ENCODE results near the gene DNAAF9. TPM values are rescaled to one million over a fixed set of nuclear protein-coding genes. Genes with fewer than 3 reads are reported as not detected.

Gene DNAAF9
- total and polyA plus RNA-seq, 2 donors (not counting 1 experiment from before 2014, with no cell fraction given), result 2.6 to 7.7 TPM

DNA sequence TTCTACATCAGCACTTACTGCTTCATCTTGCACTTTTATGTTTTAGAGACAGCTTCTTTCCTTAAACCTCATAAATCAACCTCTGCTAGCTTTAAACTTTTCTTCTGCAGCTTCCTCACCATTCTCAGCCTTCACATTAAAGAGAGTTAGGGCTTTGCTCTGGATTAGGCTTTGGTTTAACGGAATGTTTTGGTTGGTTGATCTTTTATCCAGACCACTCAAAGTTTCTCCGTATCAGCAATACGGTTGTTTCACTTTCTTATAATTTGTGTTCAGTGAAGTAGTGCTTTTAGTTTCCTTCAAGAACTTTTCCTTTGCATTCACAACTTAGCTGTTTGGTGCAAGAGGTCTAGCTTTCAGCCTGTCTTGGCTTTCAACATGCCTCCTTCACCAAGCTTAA is 40.4 kb downstream of the DNAAF9 start:
- intact Hi-C loops (cut with micrococcal nuclease), result no loop called here
- no peak overlapping the region for H3K4me2 ChIP-seq (replicated peaks; ENCODE audit: low read depth, low read length, poor library complexity, severe bottlenecking)
- no peaks in the 10 kb centered on the region for H3K27me3 ChIP-seq (replicated peaks in 1 of 4; ENCODE audit: control extremely low read depth in 1 of 4, control insufficient read depth in 3 of 4, insufficient read depth in 4 of 4, low read length in 3 of 4)
- no peaks in the 10 kb centered on the region for H4K20me1 ChIP-seq (ENCODE audit: control insufficient read depth, insufficient read depth, low read length, poor library complexity, severe bottlenecking)
- no peaks in the 10 kb centered on the region for H3K36me3 ChIP-seq (replicated peaks in 1 of 2; ENCODE audit: control extremely low read depth in 1 of 2, control insufficient read depth in 1 of 2, extremely low read depth in 1 of 2, insufficient read depth in 2 of 2, low read length in 1 of 2)
- ChIA-PET CTCF (no interaction called here), POLR2A (no interaction called here)
- ATAC-seq (ENCODE audit: low read depth), result no peak
- no peaks in the 10 kb centered on the region for H3K79me2 ChIP-seq (ENCODE audit: control insufficient read depth, insufficient read depth, low read length)
- no peak overlapping the region for H3K27ac ChIP-seq (ENCODE audit: low read length in 2 of 2)
- no peak overlapping the region for H3K9ac ChIP-seq (ENCODE audit: low read length)
- H3K4me1 Mint-ChIP-seq, result no peaks in the 10 kb centered on the region
- H3K9me3 ChIP-seq (ENCODE audit: control extremely low read depth in 1 of 3, control insufficient read depth in 2 of 3, insufficient read depth in 1 of 3, low read length in 2 of 3), result no peaks in the 10 kb centered on the region
- H3K27me3 Mint-ChIP-seq, result no peaks in the 10 kb centered on the region
- TF ChIP-seq CTCF (IDR thresholded peaks at IDR 0.05) (no peak), EZH2 (IDR thresholded peaks at IDR 0.05; ENCODE audit: borderline replicate concordance, insufficient read depth, low read depth, low read length, poor library complexity, severe bottlenecking) (no peak)
- no CpG with 5 or more reads among the region's 3 CpGs for WGBS (ENCODE audit: insufficient coverage)
- H3K9me3 Mint-ChIP-seq (ENCODE audit: insufficient read depth), result no peaks in the 10 kb centered on the region
- H3K4me3 Mint-ChIP-seq, result no peak overlapping the region
- no peaks in the 10 kb centered on the region for H3K4me1 ChIP-seq (ENCODE audit: control insufficient read depth in 2 of 2, insufficient read depth in 2 of 2, low read length in 2 of 2)
- H3K4me3 ChIP-seq (ENCODE audit: control extremely low read depth in 1 of 5, extremely low read depth in 1 of 5, insufficient read depth in 1 of 5, low read depth in 2 of 5, low read length in 4 of 5), result no peak overlapping the region
- DNase-seq, result no peak
- H3K27ac Mint-ChIP-seq, result no peak overlapping the region
- H2AFZ ChIP-seq (ENCODE audit: insufficient read depth, low read depth, low read length, poor library complexity, severe bottlenecking), result no peak overlapping the region

GRCh38 chr20:3364323-3365013 is 43.0 kb downstream of the DNAAF9 start:
- DNase-seq, result no peak
- no peaks in the 10 kb centered on the region for H3K27me3 Mint-ChIP-seq
- no peak for TF ChIP-seq EZH2 (IDR thresholded peaks at IDR 0.05; ENCODE audit: borderline replicate concordance, insufficient read depth, low read depth, low read length, poor library complexity, severe bottlenecking)
- no peak for TF ChIP-seq CTCF (IDR thresholded peaks at IDR 0.05)
- H3K9me3 Mint-ChIP-seq (ENCODE audit: insufficient read depth), result no peaks in the 10 kb centered on the region
- Histone ChIP-seq H3K4me3 (ENCODE audit: control extremely low read depth in 1 of 5, extremely low read depth in 1 of 5, insufficient read depth in 1 of 5, low read depth in 2 of 5, low read length in 4 of 5) (no peak overlapping the region), H3K9ac (ENCODE audit: low read length) (no peak overlapping the region), H3K36me3 (replicated peaks in 1 of 2; ENCODE audit: control extremely low read depth in 1 of 2, control insufficient read depth in 1 of 2, extremely low read depth in 1 of 2, insufficient read depth in 2 of 2, low read length in 1 of 2) (no peaks in the 10 kb centered on the region), H3K27ac (ENCODE audit: low read length in 2 of 2) (no peak overlapping the region), H3K27me3 (replicated peaks in 1 of 4; ENCODE audit: control extremely low read depth in 1 of 4, control insufficient read depth in 3 of 4, insufficient read depth in 4 of 4, low read length in 3 of 4) (no peaks in the 10 kb centered on the region), H2AFZ (ENCODE audit: insufficient read depth, low read depth, low read length, poor library complexity, severe bottlenecking) (no peak overlapping the region), H3K79me2 (ENCODE audit: control insufficient read depth, insufficient read depth, low read length) (no peaks in the 10 kb centered on the region), H3K9me3 (ENCODE audit: control extremely low read depth in 1 of 3, control insufficient read depth in 2 of 3, insufficient read depth in 1 of 3, low read length in 2 of 3) (no peaks in the 10 kb centered on the region), H3K4me1 (ENCODE audit: control insufficient read depth in 2 of 2, insufficient read depth in 2 of 2, low read length in 2 of 2) (no peaks in the 10 kb centered on the region), H3K4me2 (replicated peaks; ENCODE audit: low read depth, low read length, poor library complexity, severe bottlenecking) (no peak overlapping the region), H4K20me1 (ENCODE audit: control insufficient read depth, insufficient read depth, low read length, poor library complexity, severe bottlenecking) (no peaks in the 10 kb centered on the region)
- intact Hi-C loops (cut with micrococcal nuclease), result no loop called here
- H3K27ac Mint-ChIP-seq, result no peak overlapping the region
- POLR2A ChIA-PET, result no interaction called here
- CTCF ChIA-PET, result interaction anchor here (1.0 kb wide), 1 partner anchor 9 kb away, joined by 3 read pairs; no protein-coding TSS in a partner anchor
- H3K4me3 Mint-ChIP-seq, result no peak overlapping the region
- no peak for ATAC-seq (ENCODE audit: low read depth)
- WGBS (ENCODE audit: insufficient coverage), result 100% methylated on average over 1 of the region's 3 CpGs
- no peaks in the 10 kb centered on the region for H3K4me1 Mint-ChIP-seq

All from B cell (primary cell).